Astrocyte (in vitro differentiated cells and primary cell): ENCODE measurements around the gene BICDL1.

Experiments used
- EZH2 ChIP-seq: IDR thresholded peaks from 2 replicates; pipeline ENCODE4 v1.6.1; 2012; ENCODE audit warnings: mild to moderate bottlenecking, low read length, inconsistent platforms; ENCODE audit not compliant: insufficient read depth
- TF ChIP-seq, protein P1 (sequence below): IDR thresholded peaks from 2 replicates; pipeline ENCODE4 v1.5.1; 2011; ENCODE audit warnings: low read depth, mild to moderate bottlenecking, inconsistent platforms, low read length, moderate library complexity; ENCODE audit not compliant: insufficient read depth

DNA sequence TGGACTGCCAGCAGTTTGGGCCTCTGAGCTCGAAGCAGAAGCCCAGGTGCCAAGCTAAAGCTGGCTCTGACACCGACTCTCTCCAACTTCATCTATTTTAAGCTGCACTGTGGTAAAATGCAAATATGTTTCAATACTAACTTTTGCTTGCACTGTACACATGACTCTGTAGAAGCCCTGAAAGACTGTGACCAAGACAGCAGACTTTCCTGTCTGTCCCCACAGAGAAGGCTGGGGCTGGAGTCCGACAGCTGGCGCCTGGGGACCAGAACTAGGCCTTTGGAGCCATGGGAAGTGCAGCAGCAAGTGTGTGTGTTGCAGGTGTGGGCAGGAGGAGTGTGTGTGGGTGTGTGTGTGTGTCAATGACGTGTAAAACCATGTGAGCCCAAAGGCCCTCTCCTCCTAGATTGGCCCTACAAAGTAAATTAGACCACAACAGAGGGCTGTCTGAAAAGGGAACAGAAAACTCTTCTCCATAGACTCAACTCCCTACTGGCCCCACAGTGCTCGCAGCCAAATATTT, 143.9 kb downstream of the BICDL1 start:
- TF ChIP-seq, protein P1, sequence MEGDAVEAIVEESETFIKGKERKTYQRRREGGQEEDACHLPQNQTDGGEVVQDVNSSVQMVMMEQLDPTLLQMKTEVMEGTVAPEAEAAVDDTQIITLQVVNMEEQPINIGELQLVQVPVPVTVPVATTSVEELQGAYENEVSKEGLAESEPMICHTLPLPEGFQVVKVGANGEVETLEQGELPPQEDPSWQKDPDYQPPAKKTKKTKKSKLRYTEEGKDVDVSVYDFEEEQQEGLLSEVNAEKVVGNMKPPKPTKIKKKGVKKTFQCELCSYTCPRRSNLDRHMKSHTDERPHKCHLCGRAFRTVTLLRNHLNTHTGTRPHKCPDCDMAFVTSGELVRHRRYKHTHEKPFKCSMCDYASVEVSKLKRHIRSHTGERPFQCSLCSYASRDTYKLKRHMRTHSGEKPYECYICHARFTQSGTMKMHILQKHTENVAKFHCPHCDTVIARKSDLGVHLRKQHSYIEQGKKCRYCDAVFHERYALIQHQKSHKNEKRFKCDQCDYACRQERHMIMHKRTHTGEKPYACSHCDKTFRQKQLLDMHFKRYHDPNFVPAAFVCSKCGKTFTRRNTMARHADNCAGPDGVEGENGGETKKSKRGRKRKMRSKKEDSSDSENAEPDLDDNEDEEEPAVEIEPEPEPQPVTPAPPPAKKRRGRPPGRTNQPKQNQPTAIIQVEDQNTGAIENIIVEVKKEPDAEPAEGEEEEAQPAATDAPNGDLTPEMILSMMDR, result no peak
- no peak for TF ChIP-seq EZH2
